ENCODE measurements around the gene LRP2. TPM values are rescaled to one million over a fixed set of nuclear protein-coding genes. Genes with fewer than 3 reads are reported as not detected.
"Not testable (repeated sequence)": the region's sequence is repeated elsewhere in the genome, so short reads cannot be mapped to it uniquely, and the experiment has no call there.

Gene LRP2
- total RNA-seq, 4 donors from 2014 or later, result not detected

DNA sequence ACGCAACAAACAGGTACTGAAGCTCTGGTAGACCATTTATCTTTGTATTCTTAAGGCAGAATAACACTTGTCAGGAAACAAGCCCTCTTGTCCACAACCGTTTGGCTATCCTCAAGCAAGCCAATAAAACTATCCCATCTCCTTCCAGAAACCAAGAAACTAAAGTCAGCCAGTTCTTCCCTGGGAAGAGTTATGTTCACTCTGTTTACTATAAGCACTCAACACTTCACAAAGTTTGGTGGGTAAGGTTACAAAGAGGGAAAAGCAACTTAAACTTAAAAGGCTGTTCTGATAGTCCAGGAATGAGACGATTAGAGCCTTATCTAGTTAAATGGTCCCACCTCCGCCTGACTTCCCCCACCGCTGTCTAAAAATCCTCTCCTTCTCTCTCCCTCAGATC lies 25.6 kb downstream of the LRP2 start:
- in situ Hi-C loops (cut with MboI; ENCODE audit: low sequenced_read_pairs in 4 of 4), result no loop called here
- no peak for TF ChIP-seq POLR2A (IDR thresholded peaks at IDR 0.05)
- TF ChIP-seq, protein P1, sequence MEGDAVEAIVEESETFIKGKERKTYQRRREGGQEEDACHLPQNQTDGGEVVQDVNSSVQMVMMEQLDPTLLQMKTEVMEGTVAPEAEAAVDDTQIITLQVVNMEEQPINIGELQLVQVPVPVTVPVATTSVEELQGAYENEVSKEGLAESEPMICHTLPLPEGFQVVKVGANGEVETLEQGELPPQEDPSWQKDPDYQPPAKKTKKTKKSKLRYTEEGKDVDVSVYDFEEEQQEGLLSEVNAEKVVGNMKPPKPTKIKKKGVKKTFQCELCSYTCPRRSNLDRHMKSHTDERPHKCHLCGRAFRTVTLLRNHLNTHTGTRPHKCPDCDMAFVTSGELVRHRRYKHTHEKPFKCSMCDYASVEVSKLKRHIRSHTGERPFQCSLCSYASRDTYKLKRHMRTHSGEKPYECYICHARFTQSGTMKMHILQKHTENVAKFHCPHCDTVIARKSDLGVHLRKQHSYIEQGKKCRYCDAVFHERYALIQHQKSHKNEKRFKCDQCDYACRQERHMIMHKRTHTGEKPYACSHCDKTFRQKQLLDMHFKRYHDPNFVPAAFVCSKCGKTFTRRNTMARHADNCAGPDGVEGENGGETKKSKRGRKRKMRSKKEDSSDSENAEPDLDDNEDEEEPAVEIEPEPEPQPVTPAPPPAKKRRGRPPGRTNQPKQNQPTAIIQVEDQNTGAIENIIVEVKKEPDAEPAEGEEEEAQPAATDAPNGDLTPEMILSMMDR (IDR thresholded peaks at IDR 0.05 in 4 of 5, conservative IDR thresholded peaks at IDR 0.05 in 1 of 5), result no peak
- no peaks in the 10 kb centered on the region for H3K9me3 ChIP-seq
- no peaks in the 10 kb centered on the region for H3K4me1 ChIP-seq
- intact Hi-C loops (cut with DNase I; ENCODE audit: low total_unique reads), result no loop called here
- H3K4me3 ChIP-seq, result no peak overlapping the region
- DNase-seq (no peak), ATAC-seq (no peak)
- no peaks in the 10 kb centered on the region for H3K27me3 ChIP-seq
- H3K27ac ChIP-seq, result no peak overlapping the region
- H3K36me3 ChIP-seq, result no peaks in the 10 kb centered on the region

DNA sequence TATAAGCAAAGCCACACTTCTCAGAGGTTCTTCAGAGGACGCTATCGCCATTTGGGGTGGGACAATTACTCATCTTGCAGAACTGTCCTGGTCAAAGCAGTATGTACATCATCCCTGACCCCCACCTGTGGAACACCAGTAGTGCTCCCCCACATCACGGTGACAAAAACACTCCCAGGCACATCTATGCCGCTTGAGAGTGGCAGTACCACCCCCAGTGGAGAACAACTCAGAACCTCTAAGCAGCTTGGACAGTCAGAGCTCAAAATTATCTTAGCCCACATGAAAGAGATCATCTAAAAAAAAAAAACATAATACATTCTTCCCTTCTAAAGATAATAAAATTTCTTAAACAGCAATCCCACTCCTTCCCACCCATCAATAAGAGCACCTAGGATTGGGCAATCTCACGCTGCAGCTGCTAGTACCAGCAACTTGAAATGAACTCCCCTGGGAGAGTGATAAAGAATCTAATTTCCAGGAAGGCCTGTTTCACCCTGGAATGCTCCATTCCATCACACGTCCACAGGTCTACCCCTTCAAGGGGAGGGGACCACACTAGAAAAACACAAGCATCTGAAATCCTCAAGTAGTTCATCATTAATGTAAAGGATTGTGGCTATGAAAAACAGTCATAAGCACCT lies 31.7 kb downstream of the LRP2 start:
- DNase-seq (no peak), ATAC-seq (no peak)
- Histone ChIP-seq H3K36me3 (no peaks in the 10 kb centered on the region), H3K4me1 (no peaks in the 10 kb centered on the region), H3K27ac (no peak overlapping the region), H3K9me3 (no peaks in the 10 kb centered on the region), H3K4me3 (no peak overlapping the region), H3K27me3 (peaks cover 0 to 6% (median 0%) of the 10 kb centered on the region in 3 donors)
- intact Hi-C loops (cut with DNase I; ENCODE audit: low total_unique reads), result no loop called here
- TF ChIP-seq, protein P1 (IDR thresholded peaks at IDR 0.05 in 4 of 5, conservative IDR thresholded peaks at IDR 0.05 in 1 of 5), result no peak
- TF ChIP-seq POLR2A (IDR thresholded peaks at IDR 0.05), result no peak
- in situ Hi-C loops (cut with MboI; ENCODE audit: low sequenced_read_pairs in 4 of 4), result no loop called here

DNA sequence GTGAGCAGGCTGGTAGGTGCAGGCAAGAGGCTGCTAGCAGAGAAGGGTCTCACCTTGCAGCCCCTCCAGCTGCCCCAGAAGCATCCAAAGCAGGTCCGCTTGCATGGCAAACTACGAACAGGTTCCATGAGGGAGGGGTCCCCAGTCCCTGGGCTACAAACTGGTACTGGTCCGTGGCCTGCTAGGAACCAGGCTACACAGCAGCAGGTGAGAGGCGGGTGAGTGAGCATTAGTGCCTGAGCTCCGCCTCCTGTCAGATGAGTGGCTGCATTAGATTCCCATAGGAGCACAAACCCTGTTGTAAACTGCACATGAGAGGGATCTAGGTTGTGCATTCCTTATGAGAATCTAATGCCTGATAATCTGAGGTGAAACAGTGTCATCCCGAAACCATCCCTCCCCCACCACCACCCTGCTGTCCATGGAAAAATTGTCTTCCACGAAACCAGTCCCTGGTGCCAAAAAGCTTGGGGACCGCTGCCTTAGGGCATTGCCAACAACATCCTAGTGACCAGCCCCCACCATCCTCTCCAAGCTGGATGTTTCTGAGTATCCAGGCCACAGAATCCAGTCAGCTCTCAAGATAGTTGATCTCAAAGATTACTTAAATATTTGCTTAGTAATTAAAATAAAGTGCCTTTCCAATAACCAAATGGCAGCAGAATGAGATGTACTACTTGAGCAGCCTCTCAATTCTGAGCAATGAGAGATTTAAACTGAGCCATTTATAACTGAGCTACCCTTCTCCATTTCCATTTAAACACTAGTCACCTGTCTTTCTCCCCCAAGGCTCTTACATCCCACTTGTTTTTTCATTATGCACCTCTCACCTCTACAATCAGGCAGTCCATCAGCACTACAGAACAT lies 32.4 kb downstream of the LRP2 start:
- ATAC-seq (no peak), DNase-seq (no peak)
- intact Hi-C loops (cut with DNase I; ENCODE audit: low total_unique reads) (no loop called here), in situ Hi-C loops (cut with MboI; ENCODE audit: low sequenced_read_pairs in 4 of 4) (no loop called here)
- Histone ChIP-seq H3K36me3 (no peaks in the 10 kb centered on the region), H3K27me3 (peaks cover 0 to 6% (median 0%) of the 10 kb centered on the region in 3 donors), H3K9me3 (no peaks in the 10 kb centered on the region), H3K4me3 (no peak overlapping the region), H3K27ac (no peak overlapping the region), H3K4me1 (no peaks in the 10 kb centered on the region)
- no peak for TF ChIP-seq POLR2A (IDR thresholded peaks at IDR 0.05)
- TF ChIP-seq, protein P1 (IDR thresholded peaks at IDR 0.05 in 4 of 5, conservative IDR thresholded peaks at IDR 0.05 in 1 of 5), result no peak

GRCh38 chr2:169328785-169329184 lies 33.5 kb downstream of the LRP2 start:
- TF ChIP-seq, protein P1 (IDR thresholded peaks at IDR 0.05 in 4 of 5, conservative IDR thresholded peaks at IDR 0.05 in 1 of 5), result no peak
- no peak for TF ChIP-seq POLR2A (IDR thresholded peaks at IDR 0.05)

DNA sequence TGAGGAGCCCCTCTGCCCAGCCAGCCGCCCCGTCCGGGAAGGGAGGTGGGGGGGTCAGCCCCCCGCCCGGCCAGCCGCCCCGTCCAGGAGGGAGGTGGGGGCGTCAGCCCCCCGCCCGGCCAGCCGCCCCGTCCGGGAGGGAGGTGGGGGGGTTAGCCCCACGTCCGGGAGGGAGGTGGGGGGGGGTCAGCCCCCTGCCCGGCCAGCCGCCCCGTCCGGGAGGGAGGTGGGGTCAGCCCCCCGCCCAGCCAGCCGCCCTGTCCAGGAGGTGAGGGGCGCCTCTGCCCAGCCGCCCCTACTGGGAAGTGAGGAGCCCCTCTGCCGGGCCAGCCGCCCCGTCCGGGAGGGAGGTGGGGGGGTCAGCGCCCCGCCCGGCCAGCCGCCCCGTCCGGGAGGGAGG lies 34.5 kb downstream of the LRP2 start:
- H3K36me3 ChIP-seq; in situ Hi-C loops (cut with MboI; ENCODE audit: low sequenced_read_pairs in 4 of 4); H3K27me3 ChIP-seq; H3K9me3 ChIP-seq; intact Hi-C loops (cut with DNase I; ENCODE audit: low total_unique reads); ATAC-seq; H3K4me3 ChIP-seq; H3K4me1 ChIP-seq; DNase-seq; H3K27ac ChIP-seq: not testable (repeated sequence)

More at GRCh38 chr2:169328785-169329184, 33.5 kb downstream of the LRP2 start:
- no peak overlapping the region for H3K27ac ChIP-seq
- no peaks in the 10 kb centered on the region for H3K36me3 ChIP-seq
- in situ Hi-C loops (cut with MboI; ENCODE audit: low sequenced_read_pairs in 4 of 4) (no loop called here), intact Hi-C loops (cut with DNase I; ENCODE audit: low total_unique reads) (no loop called here)
- H3K4me1 ChIP-seq, result no peaks in the 10 kb centered on the region
- H3K4me3 ChIP-seq, result no peak overlapping the region
- no peak for DNase-seq
- no peaks in the 10 kb centered on the region for H3K9me3 ChIP-seq
- ATAC-seq, result no peak
- H3K27me3 ChIP-seq, result peaks cover 0 to 6% (median 0%) of the 10 kb centered on the region in 3 donors

DNA sequence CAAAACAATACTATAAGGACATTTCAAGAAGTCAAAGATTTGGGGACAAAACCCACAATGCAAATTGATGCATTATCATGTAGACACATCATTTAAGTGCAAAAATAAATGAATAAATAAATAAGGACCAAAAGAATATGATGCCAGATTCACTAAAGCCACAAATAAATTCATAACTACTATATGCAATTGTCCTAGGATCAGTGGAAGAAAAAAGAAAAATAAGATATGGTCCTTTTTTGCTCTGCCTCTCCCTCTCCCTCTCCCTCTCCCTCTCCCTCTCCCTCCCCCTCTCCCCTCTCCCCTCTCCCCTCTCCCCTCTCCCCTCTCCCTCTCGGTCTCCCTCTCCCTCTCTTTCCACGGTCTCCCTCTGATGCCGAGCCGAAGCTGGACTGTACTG lies 36.4 kb downstream of the LRP2 start:
- ATAC-seq; H3K27me3 ChIP-seq; intact Hi-C loops (cut with DNase I; ENCODE audit: low total_unique reads); H3K36me3 ChIP-seq; H3K4me3 ChIP-seq; H3K4me1 ChIP-seq; H3K27ac ChIP-seq; in situ Hi-C loops (cut with MboI; ENCODE audit: low sequenced_read_pairs in 4 of 4); H3K9me3 ChIP-seq; DNase-seq: not testable (repeated sequence)
